GM12891 (cell line): ENCODE measurements around the gene CUBN.

Experiments used
- POLR2A ChIP-seq: IDR thresholded peaks from 2 replicates; pipeline ENCODE4 v1.6.1; 2011; ENCODE audit warnings: low read depth, low read length, control low read depth
- POLR2AphosphoS5 ChIP-seq: IDR thresholded peaks from 2 replicates; pipeline ENCODE4 v1.6.1; 2011; ENCODE audit warnings: low read depth, low read length, control low read depth
- POU2F2 ChIP-seq: IDR thresholded peaks from 2 replicates; pipeline ENCODE4 v1.6.1; 2011; ENCODE audit warnings: low read depth, mild to moderate bottlenecking, control low read depth, low read length, moderate library complexity
- SPI1 ChIP-seq: IDR thresholded peaks from 2 replicates; pipeline ENCODE4 v1.6.1; 2011; ENCODE audit warnings: low read depth, low read length, control low read depth

DNA sequence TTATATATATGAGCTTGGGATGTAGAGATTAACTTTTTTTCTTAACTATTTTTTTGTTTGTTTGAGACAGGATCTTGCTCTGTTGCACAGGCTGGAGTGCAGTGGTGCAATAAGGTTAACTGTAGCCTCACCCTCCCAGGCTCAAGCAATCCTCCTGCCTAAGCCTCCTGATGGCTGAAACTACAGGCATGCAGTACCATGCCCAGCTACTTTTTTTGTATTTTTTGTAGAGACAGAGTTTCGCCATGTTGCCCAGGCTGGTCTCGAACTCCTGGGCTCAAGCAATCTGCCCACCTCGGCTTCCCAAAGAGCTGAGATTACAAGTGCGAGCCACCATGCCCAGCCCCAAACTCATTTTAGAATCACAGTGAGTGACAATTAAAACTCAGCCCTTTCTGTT lies 105.2 kb downstream of the CUBN start:
- TF ChIP-seq POLR2AphosphoS5 (no peak), POLR2A (no peak), SPI1 (no peak), POU2F2 (no peak)
